Measurements from ENCODE around the gene SLC24A4.

Gene SLC24A4

DNA sequence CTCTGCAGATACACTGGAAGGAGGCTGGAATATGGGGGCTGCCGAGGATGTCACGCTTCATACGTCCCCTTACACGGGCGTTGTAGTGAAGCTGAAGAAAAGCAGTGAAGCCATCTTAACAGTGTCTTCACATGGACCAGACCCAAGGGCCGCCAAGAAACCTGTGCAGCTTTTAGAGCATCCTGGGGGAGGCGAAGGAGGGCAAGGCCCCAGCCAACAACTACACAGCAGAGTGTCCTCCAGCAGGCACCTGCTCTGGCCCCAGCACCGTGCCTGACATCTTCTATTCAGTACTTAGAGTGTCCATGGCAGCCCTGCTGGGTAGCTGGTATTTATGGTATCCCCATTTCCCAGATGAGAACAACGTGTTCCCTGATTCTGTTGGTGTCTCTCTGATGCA, 141.8 kb downstream of the SLC24A4 start:
- CTCF ChIA-PET = no interaction called here

DNA sequence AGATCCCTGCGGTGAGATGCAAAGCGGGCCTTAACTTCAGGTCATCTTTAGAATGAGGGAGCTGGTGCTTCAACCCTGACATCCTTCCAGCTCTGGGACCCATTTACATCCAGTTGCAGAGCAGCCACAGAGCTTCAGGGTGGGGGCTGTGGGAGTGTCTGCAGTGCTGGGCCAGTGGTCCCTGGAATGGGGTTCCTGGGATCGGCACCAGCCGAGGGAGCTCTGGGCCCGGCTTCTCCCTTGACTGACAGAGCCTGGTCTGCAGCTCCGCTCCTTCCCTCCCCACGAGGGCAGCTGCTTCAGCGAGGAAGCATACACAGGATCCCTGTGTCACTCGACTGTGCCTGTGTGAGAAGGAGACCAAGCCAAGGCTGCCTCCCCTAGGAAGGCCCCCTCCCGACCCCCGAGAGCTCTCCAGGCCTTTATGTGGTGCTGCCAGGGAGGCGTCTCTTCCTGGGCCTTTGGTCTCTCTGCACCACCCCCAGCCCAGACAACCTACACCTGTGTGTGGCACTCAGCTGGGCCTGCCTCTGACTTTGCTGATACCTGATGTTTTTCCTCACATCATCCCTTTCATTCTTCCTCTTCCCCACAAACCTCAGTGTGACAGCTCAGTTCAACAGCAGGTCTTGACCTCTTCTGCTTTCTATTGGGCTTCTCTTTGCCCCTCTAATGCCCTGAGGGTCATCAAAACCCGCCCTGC, 142.5 kb downstream of the SLC24A4 start:
- ChIA-PET POLR2A (no interaction called here), CTCF (interaction anchor here (1.4 kb wide), 1 partner anchor 221 kb away, joined by 4 read pairs; no protein-coding TSS in a partner anchor)
- Histone ChIP-seq H3K9me3 (ENCODE audit: control insufficient read depth, insufficient read depth, low read depth, low read length) (no peaks in the 10 kb centered on the region), H3K36me3 (ENCODE audit: control insufficient read depth in 2 of 2, insufficient read depth in 1 of 2, low read length in 2 of 2) (no peaks in the 10 kb centered on the region), H3K4me3 (ENCODE audit: low read depth, low read length) (no peak overlapping the region), H3K4me1 (ENCODE audit: control insufficient read depth, insufficient read depth, low read length) (no peaks in the 10 kb centered on the region), H3K27ac (ENCODE audit: extremely low read depth, low read depth, low read length) (no peak overlapping the region)
- no peak for TF ChIP-seq ZFP41 (tag by site-specific recombination; IDR thresholded peaks at IDR 0.05; ENCODE audit: borderline replicate concordance)
- TF ChIP-seq ZNF391 (tag by site-specific recombination; IDR thresholded peaks at IDR 0.05; ENCODE audit: borderline replicate concordance, low read depth) = no peak
- TF ChIP-seq ZNF544 (tag by site-specific recombination; IDR thresholded peaks at IDR 0.05) = no peak
- TF ChIP-seq ZNF223 (tag by site-specific recombination; IDR thresholded peaks at IDR 0.05) = no peak
- TF ChIP-seq HOXA7 (CRISPR knock-in tag; IDR thresholded peaks at IDR 0.05; ENCODE audit: borderline replicate concordance) = no peak
- TF ChIP-seq, protein P1, sequence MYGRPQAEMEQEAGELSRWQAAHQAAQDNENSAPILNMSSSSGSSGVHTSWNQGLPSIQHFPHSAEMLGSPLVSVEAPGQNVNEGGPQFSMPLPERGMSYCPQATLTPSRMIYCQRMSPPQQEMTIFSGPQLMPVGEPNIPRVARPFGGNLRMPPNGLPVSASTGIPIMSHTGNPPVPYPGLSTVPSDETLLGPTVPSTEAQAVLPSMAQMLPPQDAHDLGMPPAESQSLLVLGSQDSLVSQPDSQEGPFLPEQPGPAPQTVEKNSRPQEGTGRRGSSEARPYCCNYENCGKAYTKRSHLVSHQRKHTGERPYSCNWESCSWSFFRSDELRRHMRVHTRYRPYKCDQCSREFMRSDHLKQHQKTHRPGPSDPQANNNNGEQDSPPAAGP (tag by site-specific recombination; IDR thresholded peaks at IDR 0.05) = no peak
- no peak for TF ChIP-seq ZNF777 (tag by site-specific recombination; IDR thresholded peaks at IDR 0.05; ENCODE audit: borderline replicate concordance)
- TF ChIP-seq, protein P2, sequence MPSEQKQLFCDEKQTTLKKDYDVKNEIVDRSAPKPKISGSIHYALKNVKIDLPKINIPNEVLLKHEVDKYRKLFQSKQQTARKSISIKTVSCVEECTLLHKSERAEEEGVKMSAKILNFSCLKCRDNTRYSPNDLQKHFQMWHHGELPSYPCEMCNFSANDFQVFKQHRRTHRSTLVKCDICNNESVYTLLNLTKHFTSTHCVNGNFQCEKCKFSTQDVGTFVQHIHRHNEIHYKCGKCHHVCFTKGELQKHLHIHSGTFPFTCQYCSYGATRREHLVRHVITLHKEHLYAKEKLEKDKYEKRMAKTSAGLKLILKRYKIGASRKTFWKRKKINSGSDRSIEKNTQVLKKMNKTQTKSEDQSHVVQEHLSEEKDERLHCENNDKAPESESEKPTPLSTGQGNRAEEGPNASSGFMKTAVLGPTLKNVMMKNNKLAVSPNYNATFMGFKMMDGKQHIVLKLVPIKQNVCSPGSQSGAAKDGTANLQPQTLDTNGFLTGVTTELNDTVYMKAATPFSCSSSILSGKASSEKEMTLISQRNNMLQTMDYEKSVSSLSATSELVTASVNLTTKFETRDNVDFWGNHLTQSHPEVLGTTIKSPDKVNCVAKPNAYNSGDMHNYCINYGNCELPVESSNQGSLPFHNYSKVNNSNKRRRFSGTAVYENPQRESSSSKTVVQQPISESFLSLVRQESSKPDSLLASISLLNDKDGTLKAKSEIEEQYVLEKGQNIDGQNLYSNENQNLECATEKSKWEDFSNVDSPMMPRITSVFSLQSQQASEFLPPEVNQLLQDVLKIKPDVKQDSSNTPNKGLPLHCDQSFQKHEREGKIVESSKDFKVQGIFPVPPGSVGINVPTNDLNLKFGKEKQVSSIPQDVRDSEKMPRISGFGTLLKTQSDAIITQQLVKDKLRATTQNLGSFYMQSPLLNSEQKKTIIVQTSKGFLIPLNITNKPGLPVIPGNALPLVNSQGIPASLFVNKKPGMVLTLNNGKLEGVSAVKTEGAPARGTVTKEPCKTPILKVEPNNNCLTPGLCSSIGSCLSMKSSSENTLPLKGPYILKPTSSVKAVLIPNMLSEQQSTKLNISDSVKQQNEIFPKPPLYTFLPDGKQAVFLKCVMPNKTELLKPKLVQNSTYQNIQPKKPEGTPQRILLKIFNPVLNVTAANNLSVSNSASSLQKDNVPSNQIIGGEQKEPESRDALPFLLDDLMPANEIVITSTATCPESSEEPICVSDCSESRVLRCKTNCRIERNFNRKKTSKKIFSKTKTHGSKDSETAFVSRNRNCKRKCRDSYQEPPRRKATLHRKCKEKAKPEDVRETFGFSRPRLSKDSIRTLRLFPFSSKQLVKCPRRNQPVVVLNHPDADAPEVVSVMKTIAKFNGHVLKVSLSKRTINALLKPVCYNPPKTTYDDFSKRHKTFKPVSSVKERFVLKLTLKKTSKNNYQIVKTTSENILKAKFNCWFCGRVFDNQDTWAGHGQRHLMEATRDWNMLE (tag by site-specific recombination; conservative IDR thresholded peaks at IDR 0.05; ENCODE audit: low read depth) = no peak
- no peak for TF ChIP-seq MYNN (tag by site-specific recombination; IDR thresholded peaks at IDR 0.05; ENCODE audit: borderline replicate concordance)

More for the DNA sequence above, 141.8 kb downstream of the SLC24A4 start:
- POLR2A ChIA-PET = no interaction called here
- H3K4me3 ChIP-seq (ENCODE audit: low read depth, low read length) = no peak overlapping the region
- no peak for TF ChIP-seq BCL11B (tag by site-specific recombination; IDR thresholded peaks at IDR 0.05; ENCODE audit: low read depth)
- TF ChIP-seq ZNF704 (tag by site-specific recombination; IDR thresholded peaks at IDR 0.05) = no peak
- TF ChIP-seq ZNF132 (tag by site-specific recombination; IDR thresholded peaks at IDR 0.05; ENCODE audit: borderline replicate concordance) = no peak
- no peak for TF ChIP-seq ZNF473 (tag by site-specific recombination; IDR thresholded peaks at IDR 0.05)
- no peak for TF ChIP-seq ZBTB1 (tag by site-specific recombination; IDR thresholded peaks at IDR 0.05)
- no peak for TF ChIP-seq ZNF354C (tag by site-specific recombination; IDR thresholded peaks at IDR 0.05; ENCODE audit: borderline replicate concordance, low read depth)
- TF ChIP-seq, protein P3, sequence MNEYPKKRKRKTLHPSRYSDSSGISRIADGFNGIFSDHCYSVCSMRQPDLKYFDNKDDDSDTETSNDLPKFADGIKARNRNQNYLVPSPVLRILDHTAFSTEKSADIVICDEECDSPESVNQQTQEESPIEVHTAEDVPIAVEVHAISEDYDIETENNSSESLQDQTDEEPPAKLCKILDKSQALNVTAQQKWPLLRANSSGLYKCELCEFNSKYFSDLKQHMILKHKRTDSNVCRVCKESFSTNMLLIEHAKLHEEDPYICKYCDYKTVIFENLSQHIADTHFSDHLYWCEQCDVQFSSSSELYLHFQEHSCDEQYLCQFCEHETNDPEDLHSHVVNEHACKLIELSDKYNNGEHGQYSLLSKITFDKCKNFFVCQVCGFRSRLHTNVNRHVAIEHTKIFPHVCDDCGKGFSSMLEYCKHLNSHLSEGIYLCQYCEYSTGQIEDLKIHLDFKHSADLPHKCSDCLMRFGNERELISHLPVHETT (tag by site-specific recombination; IDR thresholded peaks at IDR 0.05) = no peak
- no peak for TF ChIP-seq ZNF530 (tag by site-specific recombination; IDR thresholded peaks at IDR 0.05; ENCODE audit: low read depth)
- TF ChIP-seq ZNF654 (tag by site-specific recombination; IDR thresholded peaks at IDR 0.05; ENCODE audit: low read depth) = no peak
- no peak for TF ChIP-seq FEZF1 (tag by site-specific recombination; IDR thresholded peaks at IDR 0.05)
- TF ChIP-seq HOXC10 (CRISPR knock-in tag; IDR thresholded peaks at IDR 0.05) = no peak
- no peak for TF ChIP-seq BCL6B (tag by site-specific recombination; IDR thresholded peaks at IDR 0.05)
- no peak for TF ChIP-seq ZNF488 (tag by site-specific recombination; IDR thresholded peaks at IDR 0.05)
- no peak for TF ChIP-seq ZNF394 (tag by site-specific recombination; IDR thresholded peaks at IDR 0.05; ENCODE audit: borderline replicate concordance)
- no peak for TF ChIP-seq ZNF677 (tag by site-specific recombination; IDR thresholded peaks at IDR 0.05)
- TF ChIP-seq ZNF433 (tag by site-specific recombination; IDR thresholded peaks at IDR 0.05; ENCODE audit: low read depth) = no peak
- no peaks in the 10 kb centered on the region for H3K36me3 ChIP-seq (ENCODE audit: control insufficient read depth in 2 of 2, insufficient read depth in 1 of 2, low read length in 2 of 2)
- H3K9me3 ChIP-seq (ENCODE audit: control insufficient read depth, insufficient read depth, low read depth, low read length) = no peaks in the 10 kb centered on the region
- no peaks in the 10 kb centered on the region for H3K4me1 ChIP-seq (ENCODE audit: control insufficient read depth, insufficient read depth, low read length)
- no peak overlapping the region for H3K27ac ChIP-seq (ENCODE audit: extremely low read depth, low read depth, low read length)

Data from HEK293 (cell line).